Loucy (cell line): ENCODE data around the gene SLCO2B1.

Experiments
- H2AFZ ChIP-seq: fragments of 200-600 bp; sonication (generic); 2 replicates; pipeline ENCODE4 v1.6.0; 2016; ENCODE audit warnings: antibody characterized with exemption, mild to moderate bottlenecking, low read length, moderate library complexity
- H3F3A ChIP-seq: fragments of 200-600 bp; 2 replicates; pipeline ENCODE4 v1.6.0; 2016; ENCODE audit warnings: antibody characterized with exemption, low read depth, mild to moderate bottlenecking
- H3K27me3 ChIP-seq: fragments of 200-600 bp; sonication (generic); 2 replicates; pipeline ENCODE4 v1.6.1; 2014; ENCODE audit warnings: low read length, mild to moderate bottlenecking; ENCODE audit not compliant: insufficient read depth, poor library complexity, severe bottlenecking
- H3K36me3 ChIP-seq: fragments of 200-600 bp; sonication (generic); 2 replicates; pipeline ENCODE4 v1.6.1; 2016; ENCODE audit warnings: low read length; ENCODE audit not compliant: insufficient read depth
- H3K4me1 ChIP-seq: fragments of 200-600 bp; sonication (generic); 2 replicates; pipeline ENCODE4 v1.5.1; 2014; ENCODE audit warnings: low read length, mild to moderate bottlenecking; ENCODE audit not compliant: insufficient read depth, poor library complexity, severe bottlenecking
- H3K4me2 ChIP-seq: fragments of 200-600 bp; sonication (generic); 2 replicates; pipeline ENCODE4 v1.6.0; 2014; ENCODE audit warnings: antibody characterized with exemption, low read length, low read depth, mild to moderate bottlenecking; ENCODE audit not compliant: poor library complexity, severe bottlenecking
- H3K4me3 ChIP-seq: fragments of 200-600 bp; sonication (generic); 2 replicates; pipeline ENCODE4 v1.5.1; 2014; ENCODE audit warnings: low read length, mild to moderate bottlenecking, mixed read lengths; ENCODE audit not compliant: poor library complexity, severe bottlenecking
- H3K79me2 ChIP-seq: fragments of 200-600 bp; sonication (generic); 2 replicates; pipeline ENCODE4 v1.6.1; 2014; ENCODE audit warnings: low read length; ENCODE audit not compliant: insufficient read depth
- H3K9ac ChIP-seq: fragments of 200-600 bp; sonication (generic); 2 replicates; pipeline ENCODE4 v1.6.0; 2014; ENCODE audit warnings: mild to moderate bottlenecking, low read depth, low read length, moderate library complexity; ENCODE audit not compliant: poor library complexity, severe bottlenecking
- H3K9me2 ChIP-seq: fragments of 200-600 bp; sonication (generic); replicated peaks from 2 replicates; pipeline ENCODE4 v1.6.1; 2016; ENCODE audit warnings: low read depth, low read length, mixed read lengths
- H3K9me3 ChIP-seq: fragments of 200-600 bp; sonication (generic); 2 replicates; pipeline ENCODE4 v1.6.1; 2014; ENCODE audit warnings: mild to moderate bottlenecking, antibody characterized with exemption, low read length, low read depth; ENCODE audit not compliant: insufficient read depth
- H4K20me1 ChIP-seq: fragments of 200-600 bp; sonication (generic); 2 replicates; pipeline ENCODE4 v1.6.0; 2014; ENCODE audit warnings: antibody characterized with exemption, low read length, mild to moderate bottlenecking; ENCODE audit not compliant: insufficient read depth, poor library complexity, severe bottlenecking
- CTCF ChIP-seq: fragments of 200-600 bp; sonication (generic); conservative IDR thresholded peaks from 2 replicates; pipeline ENCODE4 v1.5.1; 2014; ENCODE audit warnings: mild to moderate bottlenecking, antibody characterized with exemption, low read length
- EZH2phosphoT487 ChIP-seq: fragments of 200-600 bp; IDR thresholded peaks from 2 replicates; pipeline ENCODE4 v1.6.1; 2018; ENCODE audit warnings: antibody characterized with exemption, mild to moderate bottlenecking, moderate library complexity, borderline replicate concordance

Gene SLCO2B1

GRCh38 chr11:75204685-75205563 is 54.0 kb downstream of the SLCO2B1 start:
- Histone ChIP-seq H3K36me3 (no peaks in the 10 kb centered on the region), H3K27me3 (no peaks in the 10 kb centered on the region), H3K9me3 (no peaks in the 10 kb centered on the region), H3F3A (no peaks in the 10 kb centered on the region), H3K79me2 (no peaks in the 10 kb centered on the region), H3K4me2 (no peak overlapping the region), H2AFZ (no peak overlapping the region), H4K20me1 (no peaks in the 10 kb centered on the region), H3K9me2 (no peaks in the 10 kb centered on the region), H3K4me3 (no peak overlapping the region), H3K9ac (no peak overlapping the region), H3K4me1 (no peaks in the 10 kb centered on the region)
- no peak for TF ChIP-seq EZH2phosphoT487
- peak; percentile 94 for TF ChIP-seq CTCF

- Histone ChIP-seq H3K9ac (no peak overlapping the region), H3K27me3 (no peaks in the 10 kb centered on the region), H3K79me2 (no peaks in the 10 kb centered on the region), H3K9me2 (no peaks in the 10 kb centered on the region), H3K4me2 (no peak overlapping the region), H3K36me3 (no peaks in the 10 kb centered on the region), H3K9me3 (no peaks in the 10 kb centered on the region), H3F3A (no peaks in the 10 kb centered on the region), H3K4me3 (no peak overlapping the region), H4K20me1 (no peaks in the 10 kb centered on the region), H3K4me1 (no peaks in the 10 kb centered on the region), H2AFZ (no peak overlapping the region)
- TF ChIP-seq CTCF (no peak), EZH2phosphoT487 (no peak)
Measured at GRCh38 chr11:75205564-75206020, 54.7 kb downstream of the SLCO2B1 start.

GRCh38 chr11:75208446-75208845 is 57.5 kb downstream of the SLCO2B1 start:
- no peaks in the 10 kb centered on the region for H3K4me1 ChIP-seq
- no peaks in the 10 kb centered on the region for H3K36me3 ChIP-seq
- no peak overlapping the region for H3K9ac ChIP-seq
- no peaks in the 10 kb centered on the region for H3K27me3 ChIP-seq
- H3K9me3 ChIP-seq, result no peaks in the 10 kb centered on the region
- H4K20me1 ChIP-seq, result no peaks in the 10 kb centered on the region
- no peak for TF ChIP-seq CTCF
- TF ChIP-seq EZH2phosphoT487, result no peak
- no peak overlapping the region for H3K4me3 ChIP-seq
- no peaks in the 10 kb centered on the region for H3K79me2 ChIP-seq
- no peak overlapping the region for H3K4me2 ChIP-seq
- no peaks in the 10 kb centered on the region for H3K9me2 ChIP-seq
- H3F3A ChIP-seq, result no peaks in the 10 kb centered on the region
- no peak overlapping the region for H2AFZ ChIP-seq
